Endothelial cell of umbilical vein (primary cell): ENCODE results near the gene TLR4. TPM values are rescaled to one million over a fixed set of nuclear protein-coding genes. Genes with fewer than 3 reads are reported as not detected.

Source experiments
- BruUV-seq: library from RNA; stranded (reverse); fragments of 400-500 nt; replicated peaks from 2 replicates; lab custom pipeline; 2021; lab: Mats Ljungman, UMichigan
- CTCF ChIA-PET: fragments of 300-600, 350-600 bp; sonication (Branson Sonifier 250); formaldehyde crosslinking; loops from one replicate; lab custom pipeline; 2021; ENCODE audit warnings: antibody characterized with exemption, inconsistent platforms; lab: Charles Lee
- POLR2A ChIA-PET: fragments of 300-600, 350-600 bp; sonication (Branson Sonifier 250); formaldehyde crosslinking; loops from one replicate; lab custom pipeline; 2021; ENCODE audit warnings: antibody characterized with exemption, inconsistent platforms; lab: Charles Lee
- DNase-seq: peaks from one replicate; pipeline ENCODE4 v3.0.0-alpha.2; 2011; ENCODE audit warnings: low read depth, low spot score
- FAIRE-seq: peaks from 2 replicates; lab custom pipeline; 2011; peaks lifted over from hg19 to GRCh38; lab: Jason Lieb, UNC
- H2AFZ ChIP-seq: 2 replicates; pipeline ENCODE4 v1.6.0; 2012; ENCODE audit warnings: low read depth, low read length, control low read depth, inconsistent platforms
- H3K27ac ChIP-seq: 2 replicates; pipeline ENCODE4 v1.5.1; 2011; ENCODE audit warnings: low read depth, mild to moderate bottlenecking, control low read depth, low read length, moderate library complexity; ENCODE audit not compliant: insufficient read depth
- H3K27me3 ChIP-seq, 2 experiments: 2 replicates each; pipeline versions ENCODE4 v1.6.0 to v1.6.1; 2011; ENCODE audit warnings: low read length in 2 of 2, mixed read lengths in 1 of 2; ENCODE audit not compliant: control insufficient read depth in 2 of 2, insufficient read depth in 2 of 2
- H3K36me3 ChIP-seq, 2 experiments: 2 replicates in 1 of 2; 3 replicates in 1 of 2; pipeline ENCODE4 v1.5.1; 2011; ENCODE audit warnings: low read length in 2 of 2, mild to moderate bottlenecking in 1 of 2, moderate library complexity in 1 of 2; ENCODE audit not compliant: control insufficient read depth in 2 of 2, insufficient read depth in 2 of 2; ENCODE audit errors: extremely low read depth in 1 of 2
- H3K4me1 ChIP-seq: 3 replicates; pipeline ENCODE4 v1.5.1; 2011; ENCODE audit warnings: mild to moderate bottlenecking, low read length; ENCODE audit not compliant: control insufficient read depth, insufficient read depth; ENCODE audit errors: extremely low read depth
- H3K4me2 ChIP-seq: 2 replicates; pipeline ENCODE4 v1.6.1; 2011; ENCODE audit warnings: low read length, control low read depth, mixed read lengths; ENCODE audit not compliant: insufficient read depth
- H3K4me3 ChIP-seq, 3 experiments: fragments of 200-600 bp in 1 of 3; sonication (generic), shearing (Covaris generic) in 1 of 3; replicated peaks in 1 of 3; 2 replicates each; pipeline ENCODE4 v1.5.1; 2011 to 2016; ENCODE audit warnings: control low read depth in 3 of 3, low read length in 3 of 3, mild to moderate bottlenecking in 2 of 3, inconsistent platforms in 1 of 3, low read depth in 1 of 3, moderate library complexity in 1 of 3; ENCODE audit not compliant: insufficient read depth in 1 of 3
- H3K79me2 ChIP-seq: 2 replicates; pipeline ENCODE4 v1.6.0; 2012; ENCODE audit warnings: low read length, inconsistent platforms; ENCODE audit not compliant: control insufficient read depth, insufficient read depth
- H3K9ac ChIP-seq: replicated peaks from 2 replicates; pipeline ENCODE3; 2011; ENCODE audit warnings: low read length, control low read depth; ENCODE audit not compliant: insufficient read depth; ENCODE audit errors: extremely low read depth
- H3K9me1 ChIP-seq: replicated peaks from 3 replicates; pipeline ENCODE4 v1.6.0; 2011; ENCODE audit warnings: mild to moderate bottlenecking, low read length; ENCODE audit not compliant: control insufficient read depth, insufficient read depth; ENCODE audit errors: extremely low read depth
- H3K9me3 ChIP-seq: replicated peaks from 2 replicates; pipeline ENCODE4 v1.5.1; 2012; ENCODE audit warnings: low read length, inconsistent platforms; ENCODE audit not compliant: control insufficient read depth, insufficient read depth
- H4K20me1 ChIP-seq: replicated peaks from 2 replicates; pipeline ENCODE3; 2011; ENCODE audit warnings: mild to moderate bottlenecking, low read length; ENCODE audit not compliant: control insufficient read depth, insufficient read depth; ENCODE audit errors: extremely low read depth
- EZH2 ChIP-seq: IDR thresholded peaks from 2 replicates; pipeline ENCODE4 v1.6.1; 2012; ENCODE audit warnings: borderline replicate concordance, low read depth, mild to moderate bottlenecking, moderate library complexity, low read length, inconsistent platforms; ENCODE audit not compliant: severe bottlenecking
- FOS ChIP-seq: IDR thresholded peaks from 2 replicates; pipeline ENCODE4 v1.6.1; 2011; ENCODE audit warnings: mild to moderate bottlenecking, low read length, moderate library complexity, borderline replicate concordance; ENCODE audit not compliant: insufficient read depth
- GATA2 ChIP-seq: IDR thresholded peaks from 2 replicates; pipeline ENCODE4 v1.7.0; 2011; ENCODE audit warnings: low read depth, mild to moderate bottlenecking, moderate library complexity, mixed read lengths, low read length; ENCODE audit not compliant: insufficient read length, insufficient read depth
- JUN ChIP-seq: IDR thresholded peaks from 2 replicates; pipeline ENCODE4 v1.6.1; 2011; ENCODE audit warnings: borderline replicate concordance, low read depth; ENCODE audit not compliant: insufficient read length, insufficient read depth
- MYC ChIP-seq: IDR thresholded peaks from one replicate; pipeline ENCODE4 v1.6.1; 2011; ENCODE audit warnings: mild to moderate bottlenecking, low read depth, low read length
- POLR2A ChIP-seq: IDR thresholded peaks from 2 replicates; pipeline ENCODE4 v1.6.1; 2012; ENCODE audit warnings: low read depth, mild to moderate bottlenecking, control low read depth, low read length
- POLR2AphosphoS5 ChIP-seq: IDR thresholded peaks from 2 replicates; pipeline ENCODE4 v1.6.1; 2012; ENCODE audit warnings: low read depth, mild to moderate bottlenecking, control low read depth, low read length, moderate library complexity; ENCODE audit not compliant: insufficient read depth
- dilution Hi-C: fragments of 300-500 bp; cut with MboI; formaldehyde crosslinking; loops from one replicate; pipeline ENCODE4 v1.15.0; 2019; ENCODE audit warnings: low sequenced_read_pairs; ENCODE audit not compliant: extremely low pct_ligation_motif_present
- intact Hi-C: fragments of 100-400 bp; cut with micrococcal nuclease; formaldehyde crosslinking; loops from one replicate; pipeline ENCODE4 v1.10.0; 2022
- polyA plus RNA-seq, 4 experiments: library from polyadenylated mRNA; depleted of rRNA in 3 of 4; stranded (reverse) in 3 of 4; unstranded in 1 of 4; fragments of >200 nt; gene quantifications; 2 replicates each; pipeline versions ENCODE4 v1.2.1 to v1.2.3, GENCODE V29; 2011 to 2012; ENCODE audit warnings: missing spikeins in 1 of 4
- total RNA-seq: library from RNA; stranded (reverse); gene quantifications from 2 replicates; pipeline ENCODE4 v1.2.3, GENCODE V29; 2021
- TF ChIP-seq, protein P1 (sequence below): IDR thresholded peaks from 2 replicates; pipeline ENCODE4 v1.6.1; 2011; ENCODE audit not compliant: insufficient read depth, insufficient read length
- TF ChIP-seq, protein P2 (sequence below), 2 donors: IDR thresholded peaks; 1 replicate in 1 of 2; 2 replicates in 1 of 2; pipeline ENCODE4 v1.5.1; 2011; ENCODE audit warnings: low read length in 2 of 2, mild to moderate bottlenecking in 2 of 2, moderate library complexity in 2 of 2, control low read depth in 1 of 2, inconsistent platforms in 1 of 2, low read depth in 1 of 2; ENCODE audit not compliant: insufficient read depth in 1 of 2; ENCODE audit errors: extremely low read depth in 1 of 2

The TLR4 gene
- total and polyA plus RNA-seq, 2 donors (not counting 3 experiments of a cell fraction or from before 2014, with no cell fraction given) = 18.2 to 38.6 TPM

DNA sequence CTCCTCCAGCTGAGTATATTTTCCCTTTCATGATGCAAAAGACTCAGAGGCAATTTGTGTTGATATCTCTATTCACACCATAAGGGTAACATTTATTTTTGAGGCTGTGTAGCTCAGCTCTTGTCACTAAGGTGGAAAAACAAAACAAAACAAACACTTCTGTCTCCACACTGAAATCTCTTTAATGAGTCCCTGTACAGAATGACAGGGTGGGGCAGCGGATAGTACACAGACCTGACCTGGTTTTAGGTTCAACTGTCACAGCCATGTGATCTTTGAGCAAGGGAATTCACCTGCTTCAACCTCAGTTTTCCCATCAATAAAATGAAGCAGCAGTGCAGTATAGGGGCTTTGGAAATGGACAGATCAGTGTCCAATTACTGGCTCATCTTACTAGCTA lies 29.3 kb downstream of the TLR4 start:
- DNase-seq (no peak), FAIRE-seq (no peak)
- no peaks in the 10 kb centered on the region for H3K9me3 ChIP-seq
- CTCF ChIA-PET = no interaction called here
- H3K79me2 ChIP-seq = no peaks in the 10 kb centered on the region
- no peak overlapping the region for H3K4me3 ChIP-seq
- no peak overlapping the region for H3K27ac ChIP-seq
- no peaks in the 10 kb centered on the region for H3K36me3 ChIP-seq
- POLR2A ChIA-PET = no interaction called here
- no TSS peak for BruUV-seq
- H4K20me1 ChIP-seq = no peaks in the 10 kb centered on the region
- H3K4me2 ChIP-seq = no peak overlapping the region
- H3K9me1 ChIP-seq = no peaks in the 10 kb centered on the region
- intact Hi-C loops = no loop called here
- no peaks in the 10 kb centered on the region for H3K27me3 ChIP-seq
- H3K4me1 ChIP-seq = no peaks in the 10 kb centered on the region
- TF ChIP-seq, protein P1, sequence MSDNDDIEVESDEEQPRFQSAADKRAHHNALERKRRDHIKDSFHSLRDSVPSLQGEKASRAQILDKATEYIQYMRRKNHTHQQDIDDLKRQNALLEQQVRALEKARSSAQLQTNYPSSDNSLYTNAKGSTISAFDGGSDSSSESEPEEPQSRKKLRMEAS = no peak
- no peak for TF ChIP-seq FOS
- no peak for TF ChIP-seq GATA2
- TF ChIP-seq JUN = no peak
- TF ChIP-seq POLR2A = no peak
- no peak for TF ChIP-seq MYC
- TF ChIP-seq POLR2AphosphoS5 = no peak
- TF ChIP-seq, protein P2, sequence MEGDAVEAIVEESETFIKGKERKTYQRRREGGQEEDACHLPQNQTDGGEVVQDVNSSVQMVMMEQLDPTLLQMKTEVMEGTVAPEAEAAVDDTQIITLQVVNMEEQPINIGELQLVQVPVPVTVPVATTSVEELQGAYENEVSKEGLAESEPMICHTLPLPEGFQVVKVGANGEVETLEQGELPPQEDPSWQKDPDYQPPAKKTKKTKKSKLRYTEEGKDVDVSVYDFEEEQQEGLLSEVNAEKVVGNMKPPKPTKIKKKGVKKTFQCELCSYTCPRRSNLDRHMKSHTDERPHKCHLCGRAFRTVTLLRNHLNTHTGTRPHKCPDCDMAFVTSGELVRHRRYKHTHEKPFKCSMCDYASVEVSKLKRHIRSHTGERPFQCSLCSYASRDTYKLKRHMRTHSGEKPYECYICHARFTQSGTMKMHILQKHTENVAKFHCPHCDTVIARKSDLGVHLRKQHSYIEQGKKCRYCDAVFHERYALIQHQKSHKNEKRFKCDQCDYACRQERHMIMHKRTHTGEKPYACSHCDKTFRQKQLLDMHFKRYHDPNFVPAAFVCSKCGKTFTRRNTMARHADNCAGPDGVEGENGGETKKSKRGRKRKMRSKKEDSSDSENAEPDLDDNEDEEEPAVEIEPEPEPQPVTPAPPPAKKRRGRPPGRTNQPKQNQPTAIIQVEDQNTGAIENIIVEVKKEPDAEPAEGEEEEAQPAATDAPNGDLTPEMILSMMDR (IDR thresholded peaks at IDR 0.05; ENCODE audit: extremely low read depth in 1 of 2, insufficient read depth in 1 of 2, low read depth in 1 of 2, low read length in 2 of 2) = no peak
- TF ChIP-seq EZH2 = no peak
- dilution Hi-C loops = no loop called here
- no peak overlapping the region for H3K9ac ChIP-seq
- H2AFZ ChIP-seq = no peak overlapping the region
